Upper lobe of left lung (tissue), 6 donors: ENCODE measurements around the gene SH3GL2. TPM values are rescaled to one million over a fixed set of nuclear protein-coding genes. Genes with fewer than 3 reads are reported as not detected.
A peak's percentile ranks its signal among the peaks of the same experiment; 100 is the strongest.

Experiments
- ATAC-seq, 2 donors: fragments of 200-7000 bp; cut with Tn5 transposase; one replicate each; pipeline ENCODE4 v1.9.1; 2022; ENCODE audit warnings: mild to moderate bottlenecking in 2 of 2, moderate library complexity in 2 of 2; ENCODE audit not compliant: low FRiP score in 2 of 2
- DNase-seq, 2 donors: peaks; one replicate each; pipeline ENCODE4 v3.0.0-alpha.2; 2019 to 2020
- H3K27ac ChIP-seq, 4 donors: fragments of 200-600 bp; sonication (generic); one replicate each; pipeline ENCODE4 v1.5.1; 2016 to 2019
- H3K27me3 ChIP-seq, 4 donors: fragments of 200-600 bp; sonication (generic); one replicate each; pipeline ENCODE4 v1.5.1; 2017 to 2019
- H3K36me3 ChIP-seq, 4 donors: fragments of 200-600 bp; sonication (generic); one replicate each; pipeline ENCODE4 v1.5.1; 2016 to 2019
- H3K4me1 ChIP-seq, 4 donors: fragments of 200-600 bp; sonication (generic); one replicate each; pipeline ENCODE4 v1.5.1; 2018 to 2019
- H3K4me3 ChIP-seq, 4 donors: fragments of 200-600 bp; sonication (generic); one replicate each; pipeline ENCODE4 v1.5.1; 2017 to 2019; ENCODE audit warnings: mild to moderate bottlenecking in 2 of 4, moderate library complexity in 1 of 4
- H3K9me3 ChIP-seq, 4 donors: fragments of 200-600 bp; sonication (generic); one replicate each; pipeline ENCODE4 v1.5.1; 2018 to 2019
- CTCF ChIP-seq, 6 experiments: fragments of 450-650 bp in 4 of 6; fragments of 200-600 bp in 2 of 6; sonication (generic) in 2 of 6; IDR thresholded peaks; one replicate each; pipeline ENCODE4 v1.5.1; 2016 to 2019; ENCODE audit warnings: antibody characterized with exemption in 6 of 6
- EP300 ChIP-seq, 4 donors: sonication (generic); formaldehyde crosslinking; IDR thresholded peaks; one replicate each; pipeline ENCODE4 v1.5.1; 2017; ENCODE audit warnings: antibody characterized with exemption in 4 of 4, control low read depth in 2 of 4
- POLR2A ChIP-seq, 4 donors: fragments of 450-650 bp; IDR thresholded peaks; one replicate each; pipeline ENCODE4 v1.5.1; 2016 to 2017; ENCODE audit warnings: antibody characterized with exemption in 4 of 4, mild to moderate bottlenecking in 2 of 4
- POLR2AphosphoS5 ChIP-seq, 2 donors: sonication (generic); formaldehyde crosslinking; IDR thresholded peaks; one replicate each; pipeline ENCODE4 v1.5.1; 2017; ENCODE audit warnings: antibody characterized with exemption in 2 of 2
- WGBS, 2 donors: methylation state at CpG; one replicate each; pipeline ENCODE4 v1.1.5; 2017 to 2018; 5-methylcytosine and 5-hydroxymethylcytosine counted together
- total RNA-seq, 6 donors: library from RNA; depleted of rRNA in 4 of 6; stranded (reverse); fragments of >200 nt in 4 of 6; gene quantifications; one replicate each; pipeline versions ENCODE4 v1.1.0 to v1.2.1, GENCODE V29; 2016 to 2021
- donor health status: DM: no; HTN: no; CAD: no; lungs with moderate emphysema.
- donor health status: DM: no; HTN: yes; CAD: no; lungs with severe emphysema.

SH3GL2 gene
- total RNA-seq, 6 donors from 2014 or later, result 0.67 to 4.1 (median 1.3) TPM

GRCh38 chr9:17556935-17557334 is 21.9 kb upstream of the SH3GL2 start:
- 18 to 23% methylated on average over 2 of the region's 2 CpGs for WGBS, 2 donors
- ATAC-seq (peak; percentile 45 to 73), DNase-seq (no peak)
- no peaks in the 10 kb centered on the region for H3K27me3 ChIP-seq
- H3K4me3 ChIP-seq, result no peak overlapping the region
- H3K9me3 ChIP-seq, result no peaks in the 10 kb centered on the region
- TF ChIP-seq POLR2AphosphoS5 (IDR thresholded peaks at IDR 0.05) (no peak), POLR2A (IDR thresholded peaks at IDR 0.05) (no peak)
- no peaks in the 10 kb centered on the region for H3K4me1 ChIP-seq
- H3K36me3 ChIP-seq, result no peaks in the 10 kb centered on the region
- H3K27ac ChIP-seq, result no peak overlapping the region

GRCh38 chr9:17571825-17572224 is 7.0 kb upstream of the SH3GL2 start:
- H3K27ac ChIP-seq, result no peak overlapping the region
- TF ChIP-seq POLR2A (IDR thresholded peaks at IDR 0.05) (no peak), CTCF (IDR thresholded peaks at IDR 0.05) (no peak), POLR2AphosphoS5 (IDR thresholded peaks at IDR 0.05) (no peak)
- ATAC-seq, result no peak
- H3K9me3 ChIP-seq, result no peaks in the 10 kb centered on the region
- H3K27me3 ChIP-seq, result no peaks in the 10 kb centered on the region
- H3K4me1 ChIP-seq, result no peaks in the 10 kb centered on the region
- no peak overlapping the region for H3K4me3 ChIP-seq
- no peak for DNase-seq
- whole genome bisulfite sequencing, 2 donors, result 51 to 61% methylated on average over 5 of the region's 5 CpGs
- no peaks in the 10 kb centered on the region for H3K36me3 ChIP-seq

GRCh38 chr9:17574342-17574741 is 4.5 kb upstream of the SH3GL2 start:
- Histone ChIP-seq H3K36me3 (no peaks in the 10 kb centered on the region), H3K9me3 (no peaks in the 10 kb centered on the region), H3K4me3 (no peak overlapping the region), H3K27me3 (peaks cover 0 to 10% (median 4%) of the 10 kb centered on the region in 4 donors), H3K4me1 (peaks cover 6 to 14% (median 9%) of the 10 kb centered on the region in 4 donors), H3K27ac (no peak overlapping the region)
- no peak for DNase-seq
- TF ChIP-seq POLR2AphosphoS5 (IDR thresholded peaks at IDR 0.05) (no peak), POLR2A (IDR thresholded peaks at IDR 0.05) (no peak), CTCF (IDR thresholded peaks at IDR 0.05) (no peak), EP300 (IDR thresholded peaks at IDR 0.05) (no peak)
- WGBS, 2 donors, result 55 to 76% methylated on average over 2 of the region's 2 CpGs
- ATAC-seq, result no peak

- H3K27ac ChIP-seq, result no peak overlapping the region
- WGBS, 2 donors, result 0% methylated on average over 4 to 13 of the region's 17 CpGs
- H3K4me1 ChIP-seq, result peaks cover 7 to 17% (median 11%) of the 10 kb centered on the region in 4 donors
- peak overlapping the region in 3 of 4 donors; percentile 42 to 58 (median 55) for H3K4me3 ChIP-seq
- peaks cover 0 to 13% (median 6%) of the 10 kb centered on the region in 4 donors for H3K27me3 ChIP-seq
- DNase-seq (no peak), ATAC-seq (peak in 1 of 2 donors; percentile 32)
- no peaks in the 10 kb centered on the region for H3K36me3 ChIP-seq
- no peak for TF ChIP-seq CTCF (IDR thresholded peaks at IDR 0.05)
- TF ChIP-seq POLR2AphosphoS5 (IDR thresholded peaks at IDR 0.05), result no peak
- no peak for TF ChIP-seq POLR2A (IDR thresholded peaks at IDR 0.05)
- no peak for TF ChIP-seq EP300 (IDR thresholded peaks at IDR 0.05)
- H3K9me3 ChIP-seq, result no peaks in the 10 kb centered on the region
These were observed 322 bp upstream of the SH3GL2 start for GRCh38 chr9:17578577-17578910.

- WGBS, 2 donors, result 80 to 83% methylated on average over 9 of the region's 9 CpGs
- Histone ChIP-seq H3K27me3 (peaks cover 0 to 13% (median 6%) of the 10 kb centered on the region in 4 donors), H3K4me3 (no peak overlapping the region), H3K27ac (no peak overlapping the region), H3K4me1 (peaks cover 7 to 17% (median 11%) of the 10 kb centered on the region in 4 donors), H3K9me3 (no peaks in the 10 kb centered on the region), H3K36me3 (no peaks in the 10 kb centered on the region)
- no peak for TF ChIP-seq POLR2AphosphoS5 (IDR thresholded peaks at IDR 0.05)
- no peak for TF ChIP-seq EP300 (IDR thresholded peaks at IDR 0.05)
- TF ChIP-seq POLR2A (IDR thresholded peaks at IDR 0.05), result no peak
- TF ChIP-seq CTCF (IDR thresholded peaks at IDR 0.05), result no peak
- ATAC-seq (no peak), DNase-seq (no peak)
These were observed 1.3 kb downstream of the SH3GL2 start for GRCh38 chr9:17580119-17580518.
